HuH-7 (cell line): ENCODE measurements around the gene DIPK1C.
A peak's percentile ranks its signal among the peaks of the same experiment; 100 is the strongest.

Experiments
- DNase-seq: peaks from one replicate; pipeline ENCODE4 v3.0.0; 2011; ENCODE audit warnings: low spot score

The DIPK1C gene

GRCh38 chr18:74451148-74451547 is 6.0 kb downstream of the DIPK1C start:
- peak; percentile 25 for DNase-seq

- no peak for DNase-seq
Measured at GRCh38 chr18:74450626-74451025, 6.5 kb downstream of the DIPK1C start.

- no peak for DNase-seq
Measured at GRCh38 chr18:74447404-74448152, 9.5 kb downstream of the DIPK1C start.

GRCh38 chr18:74446631-74447403 is 10.3 kb downstream of the DIPK1C start:
- DNase-seq: no peak

GRCh38 chr18:74446178-74446577 is 10.9 kb downstream of the DIPK1C start:
- no peak for DNase-seq

GRCh38 chr18:74445585-74445984 is 11.5 kb downstream of the DIPK1C start:
- DNase-seq: no peak

- no peak for DNase-seq
Measured at GRCh38 chr18:74444104-74444503, 13.0 kb downstream of the DIPK1C start.

- no peak for DNase-seq
Measured at GRCh38 chr18:74440808-74441427, 16.2 kb downstream of the DIPK1C start.

- DNase-seq: no peak
Measured at GRCh38 chr18:74438091-74438490, 19.0 kb downstream of the DIPK1C start.

- DNase-seq: no peak
Measured at GRCh38 chr18:74436158-74436769, 20.8 kb downstream of the DIPK1C start.

- no peak for DNase-seq
Measured at GRCh38 chr18:74435740-74436139, 21.4 kb downstream of the DIPK1C start.

- DNase-seq: no peak
Measured at GRCh38 chr18:74434466-74434865, 22.6 kb downstream of the DIPK1C start.

GRCh38 chr18:74430806-74431571 is 26.1 kb downstream of the DIPK1C start:
- no peak for DNase-seq

- no peak for DNase-seq
Measured at GRCh38 chr18:74430231-74430630, 26.9 kb downstream of the DIPK1C start.

- DNase-seq: no peak
Measured at GRCh38 chr18:74429096-74429495, 28.0 kb downstream of the DIPK1C start.

GRCh38 chr18:74427442-74428112 is 29.5 kb downstream of the DIPK1C start:
- DNase-seq: no peak

GRCh38 chr18:74425876-74426275 is 31.2 kb downstream of the DIPK1C start:
- DNase-seq: no peak

GRCh38 chr18:74425161-74425560 is 31.9 kb downstream of the DIPK1C start:
- DNase-seq: no peak

GRCh38 chr18:74422541-74422940 is 34.6 kb downstream of the DIPK1C start:
- DNase-seq: no peak

- no peak for DNase-seq
Measured at GRCh38 chr18:74420926-74421325, 36.2 kb downstream of the DIPK1C start.

GRCh38 chr18:74420481-74420880 is 36.6 kb downstream of the DIPK1C start:
- no peak for DNase-seq
